PC-9 (cell line): ENCODE measurements around the gene PAN3.

Source experiments
- EZH2 ChIP-seq: fragments of 200-600 bp; sonication (generic); IDR thresholded peaks from 2 replicates; pipeline ENCODE4 v1.8.0; 2017; ENCODE audit warnings: antibody characterized with exemption, low read depth
- TF ChIP-seq, protein P1 (sequence below): fragments of 200-600 bp; sonication (generic); conservative IDR thresholded peaks from 2 replicates; pipeline ENCODE4 v1.6.1; 2017; ENCODE audit warnings: mixed run types, antibody characterized with exemption, mild to moderate bottlenecking, moderate library complexity

DNA sequence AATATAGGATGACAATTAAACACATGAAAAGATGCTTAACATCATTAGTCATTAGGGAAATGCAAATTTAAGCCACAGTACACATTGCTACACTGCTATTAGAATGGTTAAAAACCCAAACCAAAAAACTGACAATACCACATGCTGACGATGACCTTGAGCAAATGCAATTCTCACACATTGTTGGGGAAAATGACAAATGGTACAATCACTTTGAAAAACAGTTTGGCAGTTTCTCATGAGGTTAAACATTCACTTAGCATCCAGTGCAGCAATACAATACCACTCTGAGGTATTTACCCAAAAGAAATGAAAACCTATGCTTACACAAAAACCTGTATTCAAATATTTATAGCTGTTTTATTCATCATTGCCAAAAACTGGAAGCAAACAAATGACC is 49.3 kb upstream of the PAN3 start:
- TF ChIP-seq, protein P1, sequence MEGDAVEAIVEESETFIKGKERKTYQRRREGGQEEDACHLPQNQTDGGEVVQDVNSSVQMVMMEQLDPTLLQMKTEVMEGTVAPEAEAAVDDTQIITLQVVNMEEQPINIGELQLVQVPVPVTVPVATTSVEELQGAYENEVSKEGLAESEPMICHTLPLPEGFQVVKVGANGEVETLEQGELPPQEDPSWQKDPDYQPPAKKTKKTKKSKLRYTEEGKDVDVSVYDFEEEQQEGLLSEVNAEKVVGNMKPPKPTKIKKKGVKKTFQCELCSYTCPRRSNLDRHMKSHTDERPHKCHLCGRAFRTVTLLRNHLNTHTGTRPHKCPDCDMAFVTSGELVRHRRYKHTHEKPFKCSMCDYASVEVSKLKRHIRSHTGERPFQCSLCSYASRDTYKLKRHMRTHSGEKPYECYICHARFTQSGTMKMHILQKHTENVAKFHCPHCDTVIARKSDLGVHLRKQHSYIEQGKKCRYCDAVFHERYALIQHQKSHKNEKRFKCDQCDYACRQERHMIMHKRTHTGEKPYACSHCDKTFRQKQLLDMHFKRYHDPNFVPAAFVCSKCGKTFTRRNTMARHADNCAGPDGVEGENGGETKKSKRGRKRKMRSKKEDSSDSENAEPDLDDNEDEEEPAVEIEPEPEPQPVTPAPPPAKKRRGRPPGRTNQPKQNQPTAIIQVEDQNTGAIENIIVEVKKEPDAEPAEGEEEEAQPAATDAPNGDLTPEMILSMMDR: no peak
- TF ChIP-seq EZH2: no peak
